ENCODE results near the gene MAGI3.

Gene MAGI3

DNA sequence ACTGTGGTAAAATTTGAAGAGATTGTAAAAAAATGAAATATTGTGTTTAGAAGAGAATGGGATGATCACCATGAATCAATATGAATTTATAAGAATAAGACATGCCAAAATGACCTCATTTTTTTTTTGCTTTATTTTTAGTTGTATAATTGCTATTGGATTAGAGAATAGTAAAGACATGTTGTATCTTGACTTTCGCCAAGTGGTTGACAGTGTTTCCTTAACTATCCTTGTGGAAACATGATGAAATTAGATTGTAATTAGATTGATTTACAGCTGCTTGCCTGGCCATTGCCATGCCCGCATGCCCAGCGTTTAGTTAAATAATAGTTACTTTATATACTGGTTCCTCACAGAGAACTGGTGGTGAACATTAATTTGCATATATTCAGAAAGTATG is 154.9 kb downstream of the MAGI3 start:
- H3K36me3 ChIP-seq = no peaks in the 10 kb centered on the region
- no peaks in the 10 kb centered on the region for H3K27me3 ChIP-seq (ENCODE audit: insufficient read depth, low read depth, severe bottlenecking)
- H3K4me3 ChIP-seq (ENCODE audit: low read depth, low read length) = no peak overlapping the region
- DNase-seq = no peak
- H3K27ac ChIP-seq = no peak overlapping the region
- no peak for TF ChIP-seq CTCF (IDR thresholded peaks at IDR 0.05; ENCODE audit: low read depth, low read length)
- no peaks in the 10 kb centered on the region for H3K9me3 ChIP-seq (ENCODE audit: severe bottlenecking)

- no peaks in the 10 kb centered on the region for H3K27me3 ChIP-seq (ENCODE audit: insufficient read depth, low read depth, severe bottlenecking)
- H3K27ac ChIP-seq = no peak overlapping the region
- DNase-seq = no peak
- no peak overlapping the region for H3K4me3 ChIP-seq (ENCODE audit: low read depth, low read length)
- H3K9me3 ChIP-seq (ENCODE audit: severe bottlenecking) = no peaks in the 10 kb centered on the region
- H3K36me3 ChIP-seq = no peaks in the 10 kb centered on the region
- no peak for TF ChIP-seq CTCF (IDR thresholded peaks at IDR 0.05; ENCODE audit: low read depth, low read length)
Measured at GRCh38 chr1:113545626-113546025, 155.3 kb downstream of the MAGI3 start.

- no peak for TF ChIP-seq CTCF (IDR thresholded peaks at IDR 0.05; ENCODE audit: low read depth, low read length)
- H3K27ac ChIP-seq = no peak overlapping the region
- no peaks in the 10 kb centered on the region for H3K36me3 ChIP-seq
- no peak for DNase-seq
- H3K4me3 ChIP-seq (ENCODE audit: low read depth, low read length) = no peak overlapping the region
- no peaks in the 10 kb centered on the region for H3K9me3 ChIP-seq (ENCODE audit: severe bottlenecking)
- H3K27me3 ChIP-seq (ENCODE audit: insufficient read depth, low read depth, severe bottlenecking) = no peaks in the 10 kb centered on the region
Measured at GRCh38 chr1:113551728-113552127, 161.4 kb downstream of the MAGI3 start.

DNA sequence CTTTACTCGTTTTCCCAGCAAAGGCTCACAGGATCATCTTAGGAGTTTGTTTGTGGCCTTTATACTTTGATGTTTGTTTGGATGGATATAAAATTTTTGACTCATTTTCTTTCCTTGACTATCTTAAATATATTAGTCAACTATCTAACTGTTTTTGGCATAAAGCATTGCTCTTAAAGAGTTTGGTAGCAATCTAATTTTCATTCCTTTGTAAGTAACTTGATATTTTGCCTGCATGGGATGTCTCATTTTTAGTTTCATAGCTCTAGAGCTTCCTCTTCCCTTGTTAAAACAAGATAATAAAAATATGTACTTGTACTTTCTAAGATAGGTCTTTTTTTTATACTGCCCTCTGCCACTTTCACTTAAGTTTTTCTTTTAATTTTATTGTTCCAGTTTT is 161.9 kb downstream of the MAGI3 start:
- Histone ChIP-seq H3K4me3 (ENCODE audit: low read depth, low read length) (no peak overlapping the region), H3K9me3 (ENCODE audit: severe bottlenecking) (no peaks in the 10 kb centered on the region), H3K27ac (no peak overlapping the region), H3K27me3 (ENCODE audit: insufficient read depth, low read depth, severe bottlenecking) (no peaks in the 10 kb centered on the region), H3K36me3 (no peaks in the 10 kb centered on the region)
- TF ChIP-seq CTCF (IDR thresholded peaks at IDR 0.05; ENCODE audit: low read depth, low read length) = no peak
- DNase-seq = no peak

GRCh38 chr1:113557187-113557586 is 166.9 kb downstream of the MAGI3 start:
- no peak for TF ChIP-seq CTCF (IDR thresholded peaks at IDR 0.05; ENCODE audit: low read depth, low read length)
- H3K36me3 ChIP-seq = no peaks in the 10 kb centered on the region
- no peak for DNase-seq
- no peak overlapping the region for H3K4me3 ChIP-seq (ENCODE audit: low read depth, low read length)
- H3K27me3 ChIP-seq (ENCODE audit: insufficient read depth, low read depth, severe bottlenecking) = no peaks in the 10 kb centered on the region
- no peaks in the 10 kb centered on the region for H3K9me3 ChIP-seq (ENCODE audit: severe bottlenecking)
- H3K27ac ChIP-seq = no peak overlapping the region

GRCh38 chr1:113565621-113566020 is 175.3 kb downstream of the MAGI3 start:
- H3K9me3 ChIP-seq (ENCODE audit: severe bottlenecking) = peaks cover 5% of the 10 kb centered on the region
- TF ChIP-seq CTCF (IDR thresholded peaks at IDR 0.05; ENCODE audit: low read depth, low read length) = no peak
- H3K4me3 ChIP-seq (ENCODE audit: low read depth, low read length) = no peak overlapping the region
- H3K27me3 ChIP-seq (ENCODE audit: insufficient read depth, low read depth, severe bottlenecking) = no peaks in the 10 kb centered on the region
- no peaks in the 10 kb centered on the region for H3K36me3 ChIP-seq
- no peak overlapping the region for H3K27ac ChIP-seq
- no peak for DNase-seq
